Uterus (tissue), 2 donors: ENCODE results near the gene HMG20A.

Experiments
- POLR2A ChIP-seq, 2 donors: fragments of 450-650 bp; IDR thresholded peaks; one replicate each; pipeline ENCODE4 v1.6.1; 2016; ENCODE audit warnings: antibody characterized with exemption in 2 of 2, mild to moderate bottlenecking in 1 of 2, moderate library complexity in 1 of 2
- TF ChIP-seq, protein P1 (sequence below), 4 experiments: fragments of 200-600 bp in 2 of 4; fragments of 450-650 bp in 2 of 4; sonication (generic) in 2 of 4; IDR thresholded peaks; one replicate each; pipeline ENCODE4 v1.5.1; 2016 to 2019; ENCODE audit warnings: antibody characterized with exemption in 4 of 4, mild to moderate bottlenecking in 2 of 4, moderate library complexity in 1 of 4

DNA sequence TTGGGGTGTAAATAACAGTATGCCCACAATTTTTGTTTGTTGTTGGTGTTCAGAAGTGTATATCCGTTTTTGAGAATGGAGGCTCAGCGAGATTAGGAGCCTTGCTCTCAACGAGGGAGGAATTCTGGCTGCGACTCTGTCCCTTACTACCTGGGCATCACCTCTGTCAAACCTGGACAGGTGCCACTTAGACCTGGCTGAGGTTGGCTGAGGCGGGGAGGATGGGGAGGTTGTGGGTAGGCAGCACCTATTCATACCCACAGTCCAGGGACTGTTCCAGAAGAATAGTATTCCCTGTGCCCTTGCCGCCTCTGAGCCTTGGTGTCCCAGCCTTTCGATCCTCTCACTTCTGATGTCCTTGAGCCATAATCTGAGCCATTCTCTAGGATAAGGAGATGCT, 112.2 kb downstream of the HMG20A start:
- TF ChIP-seq, protein P1, sequence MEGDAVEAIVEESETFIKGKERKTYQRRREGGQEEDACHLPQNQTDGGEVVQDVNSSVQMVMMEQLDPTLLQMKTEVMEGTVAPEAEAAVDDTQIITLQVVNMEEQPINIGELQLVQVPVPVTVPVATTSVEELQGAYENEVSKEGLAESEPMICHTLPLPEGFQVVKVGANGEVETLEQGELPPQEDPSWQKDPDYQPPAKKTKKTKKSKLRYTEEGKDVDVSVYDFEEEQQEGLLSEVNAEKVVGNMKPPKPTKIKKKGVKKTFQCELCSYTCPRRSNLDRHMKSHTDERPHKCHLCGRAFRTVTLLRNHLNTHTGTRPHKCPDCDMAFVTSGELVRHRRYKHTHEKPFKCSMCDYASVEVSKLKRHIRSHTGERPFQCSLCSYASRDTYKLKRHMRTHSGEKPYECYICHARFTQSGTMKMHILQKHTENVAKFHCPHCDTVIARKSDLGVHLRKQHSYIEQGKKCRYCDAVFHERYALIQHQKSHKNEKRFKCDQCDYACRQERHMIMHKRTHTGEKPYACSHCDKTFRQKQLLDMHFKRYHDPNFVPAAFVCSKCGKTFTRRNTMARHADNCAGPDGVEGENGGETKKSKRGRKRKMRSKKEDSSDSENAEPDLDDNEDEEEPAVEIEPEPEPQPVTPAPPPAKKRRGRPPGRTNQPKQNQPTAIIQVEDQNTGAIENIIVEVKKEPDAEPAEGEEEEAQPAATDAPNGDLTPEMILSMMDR (IDR thresholded peaks at IDR 0.05): no peak
- no peak for TF ChIP-seq POLR2A (IDR thresholded peaks at IDR 0.05)
